ENCODE data around the gene RNU6-9.
A peak's percentile ranks its signal among the peaks of the same experiment; 100 is the strongest.

RNU6-9 gene

DNA sequence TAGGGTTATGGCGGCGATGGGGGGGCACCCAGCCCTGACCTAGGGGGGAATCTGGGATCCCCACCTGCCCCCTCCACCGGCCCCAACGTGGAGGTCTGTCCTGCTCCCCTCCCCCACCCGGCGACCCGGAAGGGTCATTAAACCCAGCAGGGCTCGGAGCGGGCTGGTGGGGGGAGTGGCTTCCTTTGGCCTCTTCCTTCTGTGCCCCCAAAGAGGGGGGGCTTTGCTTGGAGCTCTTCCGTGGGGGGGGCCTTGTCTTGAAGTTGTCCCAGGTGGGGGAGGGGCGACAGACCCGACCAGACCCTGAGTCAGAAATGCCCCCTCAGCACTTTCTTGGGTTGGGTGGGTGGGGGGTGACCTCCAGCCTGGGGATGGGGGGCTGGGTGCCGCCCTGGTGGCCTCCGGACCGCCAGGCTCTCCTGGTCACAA, 34.1 kb downstream of the RNU6-9 start:
- Histone ChIP-seq H3K9me3 (ENCODE audit: severe bottlenecking) (no peaks in the 10 kb centered on the region), H3K4me3 (ENCODE audit: low read depth, low read length) (peak overlapping the region; percentile 72), H3K36me3 (peaks cover 32% of the 10 kb centered on the region), H3K27me3 (ENCODE audit: insufficient read depth, low read depth, severe bottlenecking) (no peaks in the 10 kb centered on the region), H3K27ac (peak overlapping the region; percentile 92)
- peak; percentile 55 for DNase-seq
- TF ChIP-seq, protein P1, sequence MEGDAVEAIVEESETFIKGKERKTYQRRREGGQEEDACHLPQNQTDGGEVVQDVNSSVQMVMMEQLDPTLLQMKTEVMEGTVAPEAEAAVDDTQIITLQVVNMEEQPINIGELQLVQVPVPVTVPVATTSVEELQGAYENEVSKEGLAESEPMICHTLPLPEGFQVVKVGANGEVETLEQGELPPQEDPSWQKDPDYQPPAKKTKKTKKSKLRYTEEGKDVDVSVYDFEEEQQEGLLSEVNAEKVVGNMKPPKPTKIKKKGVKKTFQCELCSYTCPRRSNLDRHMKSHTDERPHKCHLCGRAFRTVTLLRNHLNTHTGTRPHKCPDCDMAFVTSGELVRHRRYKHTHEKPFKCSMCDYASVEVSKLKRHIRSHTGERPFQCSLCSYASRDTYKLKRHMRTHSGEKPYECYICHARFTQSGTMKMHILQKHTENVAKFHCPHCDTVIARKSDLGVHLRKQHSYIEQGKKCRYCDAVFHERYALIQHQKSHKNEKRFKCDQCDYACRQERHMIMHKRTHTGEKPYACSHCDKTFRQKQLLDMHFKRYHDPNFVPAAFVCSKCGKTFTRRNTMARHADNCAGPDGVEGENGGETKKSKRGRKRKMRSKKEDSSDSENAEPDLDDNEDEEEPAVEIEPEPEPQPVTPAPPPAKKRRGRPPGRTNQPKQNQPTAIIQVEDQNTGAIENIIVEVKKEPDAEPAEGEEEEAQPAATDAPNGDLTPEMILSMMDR (IDR thresholded peaks at IDR 0.05; ENCODE audit: low read depth, low read length): no peak

DNA sequence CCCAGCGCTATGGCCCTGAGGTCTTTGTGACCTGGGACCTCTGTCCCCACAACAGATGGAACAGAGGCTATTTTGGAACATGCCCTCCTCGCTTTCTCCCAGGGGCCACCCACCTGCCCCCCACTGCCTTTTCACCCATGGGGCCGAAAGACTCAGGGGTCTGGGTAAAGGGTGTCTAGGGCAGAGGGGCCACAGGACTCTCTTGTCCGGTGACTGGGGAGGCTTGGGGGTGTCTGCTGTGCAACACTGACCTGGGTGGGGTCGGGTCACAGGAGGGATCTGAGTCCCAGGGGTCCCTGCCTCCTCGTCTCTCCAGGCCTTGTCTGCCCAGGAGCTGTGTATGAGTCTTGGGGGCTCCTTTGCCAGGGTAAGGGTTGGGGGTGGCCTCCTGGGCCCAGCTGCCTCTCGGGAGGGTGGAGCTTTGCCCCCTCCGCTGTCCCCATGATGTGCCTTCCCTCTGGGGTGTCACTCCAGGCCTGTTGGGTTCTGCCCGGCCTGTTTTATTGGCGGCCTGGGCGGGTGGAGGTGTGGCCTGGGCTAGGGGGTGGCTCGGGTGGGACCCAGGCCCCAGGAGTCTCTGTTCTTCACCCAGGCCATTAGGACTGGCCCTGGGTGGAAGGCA, 34.6 kb downstream of the RNU6-9 start:
- Histone ChIP-seq H3K27ac (peak overlapping the region; percentile 92; the same call in 1 of the 2 replicates), H3K36me3 (peaks cover 37% of the 10 kb centered on the region), H3K4me3 (ENCODE audit: low read depth, low read length) (peak overlapping the region; percentile 72; the same call in 1 of the 2 replicates), H3K27me3 (ENCODE audit: insufficient read depth, low read depth, severe bottlenecking) (no peaks in the 10 kb centered on the region), H3K9me3 (ENCODE audit: severe bottlenecking) (no peaks in the 10 kb centered on the region)
- TF ChIP-seq, protein P1 (IDR thresholded peaks at IDR 0.05; ENCODE audit: low read depth, low read length): no peak
- no peak for DNase-seq

DNA sequence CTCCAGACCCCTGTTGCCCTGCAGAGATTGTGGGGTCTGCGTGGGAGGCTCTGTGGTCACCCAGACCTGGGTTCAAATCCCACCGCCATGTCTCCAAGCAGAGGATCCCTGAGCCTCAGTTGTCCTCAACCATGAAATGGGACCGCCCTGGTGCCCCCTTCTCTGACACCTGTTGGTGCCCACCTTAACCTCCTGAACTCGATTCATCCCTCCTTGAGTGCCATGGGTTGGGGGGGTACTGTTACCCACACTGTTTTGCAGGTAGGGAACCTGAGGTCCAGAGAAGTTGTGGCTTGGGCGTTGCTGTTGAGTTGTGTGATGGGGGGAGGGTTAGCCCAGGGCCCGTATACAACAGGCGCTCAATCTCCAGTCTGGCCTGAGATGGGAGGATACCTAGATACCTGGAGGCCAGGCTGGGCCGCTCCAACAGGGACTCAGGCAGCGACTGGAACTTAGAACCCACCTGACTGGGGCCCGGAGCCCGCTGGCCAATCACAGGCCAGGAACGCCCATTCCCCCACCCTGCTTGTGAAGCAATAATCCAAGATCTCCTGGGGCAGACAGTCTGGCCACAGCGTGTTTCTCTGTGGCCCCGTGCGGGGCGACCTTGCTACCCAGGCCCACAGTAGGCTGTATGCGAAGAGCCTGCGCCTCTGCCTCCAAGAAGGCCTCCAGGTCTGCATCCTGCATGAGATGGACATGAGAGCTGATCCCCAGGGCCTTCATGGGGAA, 35.4 kb downstream of the RNU6-9 start:
- Histone ChIP-seq H3K9me3 (ENCODE audit: severe bottlenecking) (no peaks in the 10 kb centered on the region), H3K4me3 (ENCODE audit: low read depth, low read length) (no peak overlapping the region), H3K27ac (no peak overlapping the region), H3K36me3 (peaks cover 43% of the 10 kb centered on the region), H3K27me3 (ENCODE audit: insufficient read depth, low read depth, severe bottlenecking) (no peaks in the 10 kb centered on the region)
- DNase-seq: peak; percentile 62
- TF ChIP-seq, protein P1 (IDR thresholded peaks at IDR 0.05; ENCODE audit: low read depth, low read length): no peak

DNA sequence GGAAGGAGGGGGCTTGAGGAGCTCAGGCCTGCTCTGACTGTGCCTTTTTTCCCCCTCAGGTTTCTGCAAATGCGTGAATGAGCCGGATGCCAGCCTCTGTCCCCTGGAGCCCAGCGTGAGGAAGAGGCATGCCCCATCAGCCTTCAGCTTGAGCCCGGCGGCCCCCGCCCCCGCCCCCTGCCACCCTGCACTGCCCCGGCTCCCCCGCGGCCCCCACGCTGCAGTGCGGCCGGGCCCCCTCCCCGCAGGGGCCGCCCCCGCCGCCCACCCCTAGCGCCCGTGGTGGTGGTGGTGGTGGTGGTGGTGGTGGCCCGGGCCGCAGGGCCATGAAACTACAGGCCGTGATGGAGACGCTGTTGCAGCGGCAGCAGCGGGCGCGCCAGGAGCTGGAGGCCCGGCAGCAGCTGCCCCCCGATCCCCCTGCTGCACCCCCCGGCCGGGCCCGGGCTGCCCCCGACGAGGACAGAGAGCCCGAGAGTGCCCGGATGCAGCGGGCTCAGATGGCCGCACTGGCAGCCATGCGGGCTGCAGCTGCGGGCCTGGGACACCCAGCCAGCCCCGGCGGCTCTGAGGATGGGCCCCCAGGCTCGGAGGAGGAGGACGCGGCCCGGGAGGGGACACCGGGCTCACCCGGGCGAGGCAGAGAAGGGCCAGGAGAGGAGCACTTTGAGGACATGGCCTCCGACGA, 36.1 kb downstream of the RNU6-9 start:
- no peak overlapping the region for H3K4me3 ChIP-seq (ENCODE audit: low read depth, low read length)
- H3K27ac ChIP-seq: no peak overlapping the region
- DNase-seq: no peak
- H3K27me3 ChIP-seq (ENCODE audit: insufficient read depth, low read depth, severe bottlenecking): no peaks in the 10 kb centered on the region
- peaks cover 50% of the 10 kb centered on the region for H3K36me3 ChIP-seq
- H3K9me3 ChIP-seq (ENCODE audit: severe bottlenecking): no peaks in the 10 kb centered on the region
- TF ChIP-seq, protein P1 (IDR thresholded peaks at IDR 0.05; ENCODE audit: low read depth, low read length): no peak

DNA sequence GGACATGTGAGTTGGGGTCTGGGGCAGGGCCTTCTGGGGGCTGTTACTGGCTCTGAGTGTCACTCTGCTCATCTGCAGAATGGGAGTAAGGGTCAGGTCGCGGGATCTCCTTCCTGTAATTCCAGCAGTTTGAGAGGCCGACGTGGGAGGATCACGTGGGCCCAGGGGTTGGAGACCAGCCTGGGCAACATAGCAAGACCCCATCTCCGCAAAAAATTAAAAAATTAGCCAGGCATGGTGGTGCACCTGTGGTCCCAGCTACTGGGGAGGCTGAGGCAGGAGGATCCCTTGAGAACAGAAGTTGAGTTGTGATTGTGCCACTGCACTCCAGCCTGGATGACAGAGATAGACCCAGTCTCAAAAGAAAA, 36.6 kb downstream of the RNU6-9 start:
- Histone ChIP-seq H3K27ac (no peak overlapping the region), H3K27me3 (ENCODE audit: insufficient read depth, low read depth, severe bottlenecking) (no peaks in the 10 kb centered on the region), H3K36me3 (peaks cover 51% of the 10 kb centered on the region), H3K9me3 (ENCODE audit: severe bottlenecking) (no peaks in the 10 kb centered on the region), H3K4me3 (ENCODE audit: low read depth, low read length) (no peak overlapping the region)
- no peak for DNase-seq
- TF ChIP-seq, protein P1 (IDR thresholded peaks at IDR 0.05; ENCODE audit: low read depth, low read length): no peak
